IPS-20b (cell line): ENCODE results near the gene PAX7.
"Not testable (repeated sequence)": the region's sequence is repeated elsewhere in the genome, so short reads cannot be mapped to it uniquely, and the experiment has no call there.

ENCODE experiments used
- H3K27ac ChIP-seq: one replicate; pipeline ENCODE4 v1.5.1; 2013; ENCODE audit warnings: low read length
- H3K27me3 ChIP-seq: 2 replicates; pipeline ENCODE4 v1.6.1; 2013; ENCODE audit warnings: mild to moderate bottlenecking, low read length, inconsistent platforms; ENCODE audit not compliant: insufficient read depth
- H3K36me3 ChIP-seq: 2 replicates; pipeline ENCODE4 v1.6.1; 2013; ENCODE audit warnings: low read depth, mild to moderate bottlenecking, inconsistent platforms, low read length, moderate library complexity; ENCODE audit not compliant: insufficient read depth
- H3K4me1 ChIP-seq: 2 replicates; pipeline ENCODE4 v1.6.1; 2013; ENCODE audit warnings: mild to moderate bottlenecking, control low read depth, inconsistent platforms, low read length, moderate library complexity; ENCODE audit not compliant: insufficient read depth
- H3K4me3 ChIP-seq: 2 replicates; pipeline ENCODE4 v1.5.1; 2013; ENCODE audit warnings: mild to moderate bottlenecking, low read length, inconsistent platforms
- H3K9ac ChIP-seq: 2 replicates; pipeline ENCODE4 v1.6.1; 2013; ENCODE audit warnings: low read depth, mild to moderate bottlenecking, inconsistent platforms, low read length, moderate library complexity
- H3K9me3 ChIP-seq: 2 replicates; pipeline ENCODE4 v1.6.1; 2013; ENCODE audit warnings: mild to moderate bottlenecking, low read depth, low read length, inconsistent platforms; ENCODE audit not compliant: insufficient read depth

PAX7 gene

DNA sequence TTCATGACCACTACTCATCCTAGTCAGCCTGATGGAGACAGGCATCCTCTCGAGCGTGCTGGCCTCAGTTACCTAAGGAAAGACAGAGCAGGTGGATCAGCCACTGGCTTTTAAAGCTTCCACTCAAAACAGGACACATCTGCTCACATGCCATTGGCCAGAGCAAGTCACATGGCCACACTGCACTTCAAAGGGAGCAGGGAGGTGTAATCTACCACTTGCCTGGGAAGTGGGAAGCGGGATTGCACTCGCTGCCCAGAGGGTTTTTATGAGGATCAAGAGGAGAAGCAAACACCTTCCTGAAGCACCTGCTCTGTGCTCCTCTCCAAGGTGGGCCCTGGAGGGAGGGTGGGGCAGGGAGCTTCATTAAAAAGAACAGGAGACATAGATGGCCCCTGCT, 120.8 kb downstream of the PAX7 start:
- Histone ChIP-seq H3K4me1 (no peaks in the 10 kb centered on the region), H3K4me3 (no peak overlapping the region), H3K9me3 (peaks cover 8% of the 10 kb centered on the region; the same call in 1 of the 2 replicates), H3K36me3 (no peaks in the 10 kb centered on the region), H3K27me3 (peaks cover 17% of the 10 kb centered on the region), H3K9ac (no peak overlapping the region), H3K27ac (no peak overlapping the region)

GRCh38 chr1:18752409-18752808, 121.8 kb downstream of the PAX7 start:
- Histone ChIP-seq H3K27me3 (peaks cover 10% of the 10 kb centered on the region), H3K9me3 (peaks cover 8% of the 10 kb centered on the region; the same call in 1 of the 2 replicates), H3K4me3 (no peak overlapping the region), H3K36me3 (no peaks in the 10 kb centered on the region), H3K9ac (no peak overlapping the region), H3K4me1 (no peaks in the 10 kb centered on the region), H3K27ac (no peak overlapping the region)

- peaks cover 6% of the 10 kb centered on the region; the same call in 1 of the 2 replicates for H3K9me3 ChIP-seq
- peaks cover 2% of the 10 kb centered on the region; the same call in 1 of the 2 replicates for H3K27me3 ChIP-seq
- no peak overlapping the region for H3K27ac ChIP-seq
- H3K36me3 ChIP-seq: no peaks in the 10 kb centered on the region
- no peak overlapping the region for H3K4me3 ChIP-seq
- H3K4me1 ChIP-seq: no peaks in the 10 kb centered on the region
- H3K9ac ChIP-seq: no peak overlapping the region
Measured at GRCh38 chr1:18760156-18760555, 129.5 kb downstream of the PAX7 start.

DNA sequence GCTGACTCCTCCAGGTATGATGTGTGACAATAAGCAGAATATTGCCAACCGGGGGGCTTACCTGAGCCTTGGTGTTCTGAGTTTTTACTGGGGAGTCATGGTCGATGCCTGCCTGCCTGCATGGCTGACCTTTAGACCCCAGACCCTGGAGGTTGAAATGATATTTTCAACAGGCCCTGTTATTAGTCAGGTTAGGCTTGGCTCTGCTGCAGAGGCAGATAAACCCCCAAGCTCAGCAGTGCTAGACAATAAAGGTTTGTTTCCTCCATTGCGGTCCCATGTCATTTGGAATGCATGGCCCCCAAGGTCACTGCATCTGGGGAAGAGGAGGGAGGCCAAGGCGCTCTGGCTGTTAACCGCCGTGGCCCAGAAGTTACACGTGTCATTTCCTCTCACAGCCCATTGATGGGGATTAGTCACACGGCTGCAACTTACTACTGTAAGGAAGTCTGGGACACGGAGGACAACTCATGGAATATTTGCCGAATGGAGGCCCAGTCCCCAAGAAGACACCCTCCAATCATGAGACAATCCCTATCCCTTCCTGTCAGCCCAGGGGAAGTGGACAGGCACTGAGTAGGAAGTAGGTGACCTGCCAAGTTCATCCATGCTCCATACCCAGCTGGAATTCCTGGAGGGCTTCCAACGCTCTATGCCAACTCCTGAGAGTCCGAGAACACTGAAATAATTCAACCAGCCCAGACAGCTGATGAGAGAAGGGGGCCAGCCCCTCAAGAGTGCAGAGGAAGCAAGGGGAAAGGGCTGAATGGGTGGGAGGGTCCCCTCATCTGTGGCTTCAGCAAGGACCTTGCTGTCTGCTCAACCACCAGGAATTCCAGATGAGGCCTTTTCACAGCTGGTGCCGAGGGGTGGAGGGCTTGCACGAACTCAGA, 131.5 kb downstream of the PAX7 start:
- H3K27me3 ChIP-seq: peaks cover 9% of the 10 kb centered on the region; the same call in 1 of the 2 replicates
- peaks cover 6% of the 10 kb centered on the region; the same call in 1 of the 2 replicates for H3K9me3 ChIP-seq
- H3K4me3 ChIP-seq: no peak overlapping the region
- no peaks in the 10 kb centered on the region for H3K36me3 ChIP-seq
- no peak overlapping the region for H3K27ac ChIP-seq
- no peaks in the 10 kb centered on the region for H3K4me1 ChIP-seq
- H3K9ac ChIP-seq: no peak overlapping the region

- Histone ChIP-seq H3K9ac (no peak overlapping the region), H3K27me3 (peaks cover 9% of the 10 kb centered on the region; the same call in 1 of the 2 replicates), H3K4me1 (no peaks in the 10 kb centered on the region), H3K9me3 (no peaks in the 10 kb centered on the region), H3K27ac (no peak overlapping the region), H3K36me3 (no peaks in the 10 kb centered on the region), H3K4me3 (no peak overlapping the region)
Measured at GRCh38 chr1:18764362-18764761, 133.7 kb downstream of the PAX7 start.

GRCh38 chr1:18765725-18766124, 135.1 kb downstream of the PAX7 start:
- H3K27me3 ChIP-seq: peaks cover 13% of the 10 kb centered on the region; the same call in 1 of the 2 replicates
- no peaks in the 10 kb centered on the region for H3K36me3 ChIP-seq
- H3K27ac ChIP-seq: no peak overlapping the region
- no peak overlapping the region for H3K4me3 ChIP-seq
- no peaks in the 10 kb centered on the region for H3K4me1 ChIP-seq
- H3K9ac ChIP-seq: no peak overlapping the region
- H3K9me3 ChIP-seq: no peaks in the 10 kb centered on the region

DNA sequence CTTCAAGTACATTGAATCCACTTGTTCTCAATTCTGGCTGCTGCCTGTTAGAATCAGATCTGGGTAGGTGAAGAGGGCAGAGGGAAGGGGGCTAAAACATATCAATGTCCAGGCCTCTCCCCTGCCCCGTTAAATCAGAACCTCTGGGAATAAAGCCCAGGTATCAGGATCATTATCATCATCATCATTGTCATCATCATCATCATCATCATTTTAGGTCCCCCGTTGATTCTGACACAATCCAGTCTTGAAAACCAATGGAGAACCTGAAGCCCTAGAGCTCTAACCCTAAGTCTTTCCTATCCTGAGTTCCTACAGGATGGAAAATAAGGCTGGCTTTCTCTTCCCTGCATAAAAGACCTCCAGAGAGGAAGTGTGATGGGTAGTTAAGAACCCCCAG, 135.7 kb downstream of the PAX7 start:
- no peak overlapping the region for H3K27ac ChIP-seq
- no peak overlapping the region for H3K9ac ChIP-seq
- no peak overlapping the region for H3K4me3 ChIP-seq
- no peaks in the 10 kb centered on the region for H3K36me3 ChIP-seq
- peaks cover 13% of the 10 kb centered on the region; the same call in 1 of the 2 replicates for H3K27me3 ChIP-seq
- H3K4me1 ChIP-seq: no peaks in the 10 kb centered on the region
- no peaks in the 10 kb centered on the region for H3K9me3 ChIP-seq

DNA sequence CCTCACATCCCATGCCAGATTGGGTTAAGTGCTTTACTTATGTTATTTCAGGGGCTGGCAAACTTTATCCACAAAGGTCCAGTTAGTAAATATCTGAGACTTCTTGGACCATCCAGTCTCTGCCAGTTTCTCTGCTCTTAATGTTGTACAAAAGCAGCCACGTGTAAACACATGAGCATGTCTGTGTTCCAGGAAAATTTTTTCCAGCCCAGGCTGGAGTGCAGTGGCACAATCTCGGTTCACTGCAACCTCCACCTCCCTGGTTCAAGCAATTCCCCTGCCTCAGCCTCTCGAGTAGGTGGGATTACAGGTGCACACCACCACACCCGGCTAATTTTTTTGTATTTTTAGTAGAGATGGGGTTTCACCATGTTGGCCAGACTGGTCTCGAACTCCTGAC, 136.9 kb downstream of the PAX7 start:
- not testable (repeated sequence) for H3K27ac ChIP-seq, H3K9me3 ChIP-seq, H3K4me3 ChIP-seq, H3K36me3 ChIP-seq, H3K4me1 ChIP-seq, H3K9ac ChIP-seq
- peaks cover 13% of the 10 kb centered on the region; the same call in 1 of the 2 replicates for H3K27me3 ChIP-seq

- Histone ChIP-seq H3K27me3 (peaks cover 13% of the 10 kb centered on the region; the same call in 1 of the 2 replicates), H3K4me3 (no peak overlapping the region), H3K9ac (no peak overlapping the region), H3K4me1 (no peaks in the 10 kb centered on the region), H3K36me3 (no peaks in the 10 kb centered on the region), H3K27ac (no peak overlapping the region), H3K9me3 (no peaks in the 10 kb centered on the region)
Measured at GRCh38 chr1:18768086-18768485, 137.4 kb downstream of the PAX7 start.

- Histone ChIP-seq H3K36me3 (no peaks in the 10 kb centered on the region), H3K4me3 (no peak overlapping the region), H3K9me3 (no peaks in the 10 kb centered on the region), H3K27me3 (peaks cover 13% of the 10 kb centered on the region; the same call in 1 of the 2 replicates), H3K4me1 (no peaks in the 10 kb centered on the region), H3K27ac (no peak overlapping the region), H3K9ac (no peak overlapping the region)
Measured at GRCh38 chr1:18769140-18769539, 138.5 kb downstream of the PAX7 start.

DNA sequence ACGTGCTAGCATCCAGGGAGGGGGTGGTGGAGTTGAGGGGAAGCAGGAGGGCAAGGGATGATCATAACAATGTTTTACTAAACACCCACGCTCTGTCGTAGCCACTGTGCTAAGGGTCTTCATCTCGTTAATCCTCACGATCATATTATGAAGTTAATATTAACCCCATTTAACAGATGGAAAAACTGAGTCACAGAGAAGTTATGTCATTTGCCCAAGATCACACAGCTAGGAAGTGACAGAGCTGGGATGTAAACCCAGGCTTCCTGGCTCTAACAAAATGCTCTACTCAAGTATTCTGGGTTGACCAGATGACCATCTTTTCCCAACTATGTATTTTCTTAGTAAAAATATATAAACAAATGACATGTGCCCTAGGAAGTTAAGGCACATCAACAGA, 140.2 kb downstream of the PAX7 start:
- no peaks in the 10 kb centered on the region for H3K36me3 ChIP-seq

GRCh38 chr1:18773753-18774152, 143.1 kb downstream of the PAX7 start:
- Histone ChIP-seq H3K4me3 (no peak overlapping the region), H3K9ac (no peak overlapping the region), H3K27ac (no peak overlapping the region), H3K36me3 (no peaks in the 10 kb centered on the region), H3K27me3 (peaks cover 4% of the 10 kb centered on the region; the same call in 1 of the 2 replicates), H3K4me1 (peaks cover 4% of the 10 kb centered on the region; the same call in 1 of the 2 replicates), H3K9me3 (no peaks in the 10 kb centered on the region)

More for the DNA sequence above, 140.2 kb downstream of the PAX7 start:
- H3K27me3 ChIP-seq: peaks cover 9% of the 10 kb centered on the region; the same call in 1 of the 2 replicates
- H3K4me3 ChIP-seq: no peak overlapping the region
- no peak overlapping the region for H3K27ac ChIP-seq
- no peaks in the 10 kb centered on the region for H3K4me1 ChIP-seq
- no peaks in the 10 kb centered on the region for H3K9me3 ChIP-seq
- H3K9ac ChIP-seq: no peak overlapping the region
